SU-DHL-6 (cell line): ENCODE data around the gene SEPTIN1.

Experiments used
- H2AFZ ChIP-seq: fragments of 200-600 bp; sonication (generic); 2 replicates; pipeline ENCODE4 v1.6.1; 2014; ENCODE audit warnings: low read depth, mild to moderate bottlenecking, moderate library complexity, mixed read lengths, antibody characterized with exemption, low read length; ENCODE audit not compliant: severe bottlenecking
- H3F3A ChIP-seq: fragments of 200-600 bp; shearing (Covaris generic); 2 replicates; pipeline ENCODE4 v1.6.0; 2016; ENCODE audit warnings: antibody characterized with exemption, mild to moderate bottlenecking; ENCODE audit not compliant: insufficient read depth
- H3K27ac ChIP-seq: fragments of 200-600 bp; sonication (generic); 2 replicates; pipeline ENCODE4 v1.5.1; 2016; ENCODE audit warnings: low read depth, mild to moderate bottlenecking, low read length, moderate library complexity, mixed read lengths
- H3K27me3 ChIP-seq: fragments of 200-600 bp; sonication (generic), shearing (Covaris generic); 2 replicates; pipeline ENCODE4 v1.6.0; 2014; ENCODE audit warnings: mild to moderate bottlenecking, low read length
- H3K36me3 ChIP-seq: fragments of 200-600 bp; sonication (generic); 2 replicates; pipeline ENCODE4 v1.6.1; 2014; ENCODE audit warnings: mild to moderate bottlenecking, low read length, mixed read lengths
- H3K4me2 ChIP-seq: fragments of 300-600, 200-600 bp; shearing (Covaris generic), sonication (generic); 2 replicates; pipeline ENCODE4 v1.6.0; 2014; ENCODE audit warnings: low read length, low read depth, mild to moderate bottlenecking; ENCODE audit not compliant: poor library complexity, severe bottlenecking
- H3K4me3 ChIP-seq: fragments of 200-600 bp; sonication (generic); 2 replicates; pipeline ENCODE4 v1.5.1; 2014; ENCODE audit warnings: antibody characterized with exemption, low read length, mild to moderate bottlenecking, mixed read lengths; ENCODE audit not compliant: insufficient read depth, poor library complexity, severe bottlenecking
- H3K79me2 ChIP-seq: fragments of 200-600 bp; sonication (generic); 2 replicates; pipeline ENCODE4 v1.6.1; 2014; ENCODE audit warnings: mild to moderate bottlenecking, low read length, moderate library complexity; ENCODE audit not compliant: insufficient read depth
- H3K9ac ChIP-seq: fragments of 200-600 bp; sonication (generic); 2 replicates; pipeline ENCODE4 v1.7.0; 2014; ENCODE audit warnings: mild to moderate bottlenecking, low read length
- H3K9me2 ChIP-seq: fragments of 200-600 bp; sonication (generic); replicated peaks from 2 replicates; pipeline ENCODE4 v1.6.1; 2014; ENCODE audit warnings: low read length; ENCODE audit not compliant: insufficient read depth
- H3K9me3 ChIP-seq: fragments of 200-600 bp; sonication (generic); 2 replicates; pipeline ENCODE4 v1.6.1; 2014; ENCODE audit warnings: low read length, mixed read lengths; ENCODE audit not compliant: insufficient read depth
- H4K20me1 ChIP-seq: fragments of 200-600 bp; sonication (generic); 2 replicates; pipeline ENCODE4 v1.6.1; 2014; ENCODE audit warnings: low read depth, mild to moderate bottlenecking, antibody characterized with exemption, low read length, moderate library complexity, mixed read lengths
- CTCF ChIP-seq: fragments of 200-600 bp; sonication (generic); IDR thresholded peaks from one replicate; pipeline ENCODE4 v1.5.1; 2017; ENCODE audit warnings: antibody characterized with exemption, mild to moderate bottlenecking, low read length, moderate library complexity; ENCODE audit not compliant: insufficient read depth, poor library complexity, severe bottlenecking
- EZH2phosphoT487 ChIP-seq: fragments of 200-600 bp; sonication (generic), shearing (Covaris generic); conservative IDR thresholded peaks from 2 replicates; pipeline ENCODE4 v1.6.1; 2018; ENCODE audit warnings: mild to moderate bottlenecking, antibody characterized with exemption, low read length, moderate library complexity, mixed read lengths

Gene SEPTIN1, protein sequence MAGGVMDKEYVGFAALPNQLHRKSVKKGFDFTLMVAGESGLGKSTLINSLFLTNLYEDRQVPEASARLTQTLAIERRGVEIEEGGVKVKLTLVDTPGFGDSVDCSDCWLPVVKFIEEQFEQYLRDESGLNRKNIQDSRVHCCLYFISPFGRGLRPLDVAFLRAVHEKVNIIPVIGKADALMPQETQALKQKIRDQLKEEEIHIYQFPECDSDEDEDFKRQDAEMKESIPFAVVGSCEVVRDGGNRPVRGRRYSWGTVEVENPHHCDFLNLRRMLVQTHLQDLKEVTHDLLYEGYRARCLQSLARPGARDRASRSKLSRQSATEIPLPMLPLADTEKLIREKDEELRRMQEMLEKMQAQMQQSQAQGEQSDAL

GRCh38 chr16:30382111-30382881 is at the start of gene SEPTIN1:
TSS of gene SEPTIN1 (minus strand) at chr16:30382561. CDS start at chr16:30382542, 19 bp downstream.
- H3K27me3 ChIP-seq, result no peaks in the 10 kb centered on the region
- H3K4me3 ChIP-seq, result peak within 1 kb of the TSS; percentile 66
- H3K9me3 ChIP-seq, result no peaks in the 10 kb centered on the region
- H3K9ac ChIP-seq, result peak within 1 kb of the TSS; percentile 77
- no peaks in the 10 kb centered on the region for H4K20me1 ChIP-seq
- TF ChIP-seq CTCF (no peak), EZH2phosphoT487 (no peak)
- peak within 1 kb of the TSS; percentile 36 for H2AFZ ChIP-seq
- no peaks in the 10 kb centered on the region for H3K9me2 ChIP-seq
- H3K36me3 ChIP-seq, result no peaks in the 10 kb centered on the region
- H3K27ac ChIP-seq, result peak within 1 kb of the TSS; percentile 76
- H3F3A ChIP-seq, result peaks cover 19% of the 10 kb centered on the region
- peaks cover 13% of the 10 kb centered on the region for H3K79me2 ChIP-seq
- H3K4me2 ChIP-seq, result peak within 1 kb of the TSS; percentile 96

GRCh38 chr16:30430428-30430970 is 48.1 kb upstream of the SEPTIN1 start:
- peak overlapping the region; percentile 63 for H3K27ac ChIP-seq
- H3K36me3 ChIP-seq, result peaks cover 9% of the 10 kb centered on the region
- H3K27me3 ChIP-seq, result no peaks in the 10 kb centered on the region
- H3F3A ChIP-seq, result no peaks in the 10 kb centered on the region
- H3K4me2 ChIP-seq, result peak overlapping the region; percentile 32
- no peak overlapping the region for H3K4me3 ChIP-seq
- peak overlapping the region; percentile 77 for H2AFZ ChIP-seq
- peak overlapping the region; percentile 41 for H3K9ac ChIP-seq
- peaks cover 32% of the 10 kb centered on the region for H3K79me2 ChIP-seq
- H3K9me3 ChIP-seq, result no peaks in the 10 kb centered on the region
- H4K20me1 ChIP-seq, result no peaks in the 10 kb centered on the region; the same call in 1 of the 2 replicates
- TF ChIP-seq EZH2phosphoT487 (no peak), CTCF (peak; percentile 7)
- H3K9me2 ChIP-seq, result no peaks in the 10 kb centered on the region

- TF ChIP-seq EZH2phosphoT487, result no peak
- peak; percentile 89 for TF ChIP-seq CTCF
These were observed 47.5 kb upstream of the SEPTIN1 start, which contains the start of gene DCTPP1 for GRCh38 chr16:30429678-30430427. TSS of gene DCTPP1 (minus strand) at chr16:30430030. CDS start at chr16:30429980, 50 bp downstream.

More at GRCh38 chr16:30429678-30430427, 47.5 kb upstream of the SEPTIN1 start, which contains the start of gene DCTPP1:
- Histone ChIP-seq H3K79me2 (peaks cover 34% of the 10 kb centered on the region), H3F3A (no peaks in the 10 kb centered on the region), H4K20me1 (no peaks in the 10 kb centered on the region; the same call in 1 of the 2 replicates), H3K9ac (peak within 1 kb of the TSS; percentile 82), H3K4me2 (peak within 1 kb of the TSS; percentile 81), H2AFZ (peak within 1 kb of the TSS; percentile 77), H3K9me2 (no peaks in the 10 kb centered on the region), H3K27me3 (no peaks in the 10 kb centered on the region), H3K27ac (peak within 1 kb of the TSS; percentile 63), H3K9me3 (no peaks in the 10 kb centered on the region), H3K36me3 (peaks cover 9% of the 10 kb centered on the region), H3K4me3 (peak within 1 kb of the TSS; percentile 83)
